SHP77 treated with DMSO at 0.1 percent for 48 hours (cell line): ENCODE results near the gene IYD.
"Not testable (repeated sequence)": the region's sequence is repeated elsewhere in the genome, so short reads cannot be mapped to it uniquely, and the experiment has no call there.

ENCODE experiments used
- DNase-seq: peaks from one replicate; lab custom pipeline; 2025; lab: John Stamatoyannopoulos, UW

IYD gene

DNA sequence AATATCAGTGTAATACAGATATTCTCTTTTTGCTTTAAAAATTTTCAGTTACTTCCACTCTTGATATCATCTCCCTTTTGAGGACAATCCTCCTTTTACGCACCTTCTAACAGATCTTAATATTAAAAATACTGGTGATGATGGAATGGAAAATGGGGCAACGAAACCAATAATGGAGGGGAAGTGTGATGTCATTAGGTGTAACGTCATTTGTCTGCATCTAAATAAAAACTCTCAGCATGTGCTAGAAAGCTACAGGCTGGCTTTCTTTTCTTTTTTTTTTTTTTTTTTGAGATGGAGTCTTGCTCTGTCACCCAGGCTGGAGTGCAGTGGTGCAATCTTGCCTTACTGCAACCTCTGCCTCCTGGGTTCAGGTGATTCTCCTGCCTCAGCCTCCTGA, 66.5 kb downstream of the IYD start:
- no peak for DNase-seq

DNA sequence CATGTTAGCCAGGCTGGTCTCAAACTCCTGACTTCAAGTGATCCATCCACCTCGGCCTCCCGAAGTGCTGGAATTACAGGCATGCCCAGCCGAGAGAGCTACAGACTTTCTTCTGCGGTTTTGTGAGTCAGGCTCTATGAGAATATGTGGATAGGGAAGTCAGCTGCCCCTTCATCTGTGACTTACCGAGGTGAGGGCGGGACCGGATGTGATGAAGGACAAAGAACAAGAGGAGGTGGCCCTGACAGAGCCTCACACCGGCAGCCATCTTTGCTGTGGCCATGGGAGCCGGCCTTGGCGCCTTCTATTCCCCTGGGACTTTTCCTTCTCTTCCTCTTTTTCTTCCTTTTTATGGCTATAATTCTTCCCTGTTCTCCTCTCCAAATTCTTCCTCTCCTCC, 67.0 kb downstream of the IYD start:
- DNase-seq, result no peak

DNA sequence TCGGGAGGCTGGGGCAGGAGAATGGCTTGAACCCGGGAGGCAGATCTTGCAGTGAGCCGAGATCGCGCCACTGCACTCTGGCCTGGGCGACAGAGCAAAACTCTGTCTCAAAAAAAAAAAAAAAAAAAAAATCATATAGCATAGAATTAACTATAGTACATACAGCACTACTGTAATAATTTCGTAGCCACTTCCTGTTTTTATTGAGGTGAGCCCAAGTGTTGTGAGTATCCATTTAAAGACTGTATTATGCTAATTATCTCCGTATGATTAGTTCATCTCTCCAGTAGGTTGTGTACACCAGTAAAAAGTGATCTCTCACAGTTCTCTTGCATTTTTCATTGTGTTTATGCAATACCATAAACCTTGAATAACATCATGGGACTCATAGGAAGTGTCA, 70.6 kb downstream of the IYD start:
- DNase-seq, result no peak

DNA sequence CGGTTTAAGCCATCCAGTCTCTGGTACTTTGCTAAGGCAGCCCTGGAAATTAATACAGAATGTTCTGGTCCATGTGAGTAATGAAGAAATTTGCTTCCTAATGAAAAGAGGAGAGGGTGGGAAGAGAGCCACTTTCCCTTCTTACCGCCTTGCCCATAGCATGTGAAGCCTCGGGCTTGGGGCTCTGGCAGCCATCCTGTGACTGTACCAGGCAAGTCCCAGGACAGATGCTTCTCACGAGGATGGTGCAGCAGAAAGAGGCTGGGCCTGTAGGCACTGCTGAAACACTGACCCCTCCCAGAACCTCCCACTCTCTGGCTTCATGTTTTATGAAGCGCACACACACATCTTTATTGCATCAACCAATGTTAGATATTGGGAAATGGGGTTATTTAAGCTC, 74.8 kb downstream of the IYD start:
- no peak for DNase-seq

DNA sequence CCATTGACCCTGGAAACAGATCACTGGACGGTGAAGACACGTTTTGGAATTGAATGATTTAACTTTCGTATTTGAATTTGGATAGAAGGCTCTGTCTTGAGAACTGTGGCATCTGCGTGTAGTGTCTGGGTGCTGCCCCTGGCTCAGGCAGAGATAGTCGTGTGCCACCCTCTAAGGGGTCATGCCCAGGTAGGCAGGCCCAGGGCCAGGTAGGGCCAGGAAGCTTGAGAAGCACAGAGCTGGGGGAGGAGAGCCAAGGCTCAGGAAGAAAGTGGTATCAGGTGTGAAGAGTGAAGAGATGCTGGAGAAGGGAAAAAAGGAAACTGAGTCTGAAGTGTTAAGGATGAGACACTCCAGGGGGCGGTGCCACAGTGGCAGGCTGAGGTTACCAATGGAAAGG, 75.5 kb downstream of the IYD start:
- no peak for DNase-seq

DNA sequence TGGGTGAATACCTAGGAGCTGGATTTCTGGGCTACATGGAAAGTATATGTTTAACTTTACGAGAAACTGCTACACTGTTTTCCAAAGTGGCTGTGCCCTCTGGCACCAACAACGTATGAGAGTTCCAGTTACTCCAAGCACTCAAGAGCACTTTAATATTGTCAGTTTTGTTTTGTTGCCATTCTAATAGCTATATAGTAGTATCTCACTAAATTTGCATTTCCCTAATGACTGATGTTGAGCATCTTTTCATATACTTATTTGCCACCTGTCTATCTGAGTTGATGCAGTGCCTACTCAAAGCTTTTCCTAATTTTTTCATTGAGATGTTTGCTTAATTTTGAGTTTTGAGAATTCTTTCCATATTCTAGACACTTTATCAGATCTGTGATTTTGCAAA, 76.7 kb downstream of the IYD start:
- no peak for DNase-seq

DNA sequence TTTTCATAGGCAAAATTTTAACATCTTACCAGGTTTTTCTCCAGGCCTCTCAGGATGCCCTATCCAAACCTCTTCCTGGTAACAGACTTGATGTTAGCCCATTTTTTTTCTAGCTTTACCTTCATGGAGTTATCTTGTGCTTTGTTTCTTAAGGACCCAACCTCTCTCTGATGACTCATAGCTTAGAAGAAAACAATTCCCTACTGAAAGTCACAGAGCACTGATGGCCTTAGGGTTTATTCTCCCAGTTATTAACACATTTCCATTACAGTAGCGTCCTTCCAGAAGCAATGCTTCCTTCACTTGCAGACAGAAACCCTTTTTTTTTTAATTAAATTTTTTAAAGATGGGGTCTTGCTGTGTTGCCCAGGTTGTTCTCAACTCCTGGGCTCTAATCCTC, 79.4 kb downstream of the IYD start:
- DNase-seq, result no peak

DNA sequence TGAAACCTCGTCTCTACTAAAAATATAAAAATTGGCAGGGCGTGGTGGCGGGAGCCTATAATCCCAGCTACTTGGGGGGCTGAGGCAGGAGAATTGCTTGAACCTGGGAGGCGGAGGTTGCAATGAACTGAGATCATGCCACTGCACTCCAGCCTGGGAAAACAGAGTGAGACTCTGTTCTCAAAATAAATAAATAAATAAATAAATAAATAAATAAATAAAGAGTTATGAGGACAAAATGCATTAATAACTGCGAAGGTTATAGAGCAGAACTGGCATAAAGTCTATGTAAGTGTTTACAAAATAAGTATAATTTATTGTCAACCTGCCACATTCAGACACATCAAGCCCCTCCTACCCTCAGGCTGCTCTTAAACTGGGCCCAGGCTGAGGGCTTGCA, 80.2 kb downstream of the IYD start:
- DNase-seq, result not testable (repeated sequence)

DNA sequence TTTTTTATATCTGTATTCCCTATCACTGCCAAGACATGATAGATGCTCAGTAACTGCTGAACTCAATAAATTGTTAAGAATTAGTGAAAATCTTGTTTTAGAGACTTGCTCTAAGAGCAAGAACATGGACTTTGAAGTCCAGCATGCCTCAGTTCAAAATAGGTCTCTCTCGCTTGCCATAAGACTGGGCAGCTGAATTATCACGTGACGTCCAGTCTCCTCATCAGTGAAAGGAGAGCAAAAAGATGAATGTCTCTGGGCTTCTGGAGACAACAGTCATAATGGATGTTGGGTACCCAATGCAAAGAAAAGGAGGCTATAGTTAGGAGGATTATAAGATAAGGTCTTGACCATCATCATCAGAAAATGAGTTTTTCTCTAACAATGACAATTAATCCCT, 82.1 kb downstream of the IYD start:
- DNase-seq, result no peak

DNA sequence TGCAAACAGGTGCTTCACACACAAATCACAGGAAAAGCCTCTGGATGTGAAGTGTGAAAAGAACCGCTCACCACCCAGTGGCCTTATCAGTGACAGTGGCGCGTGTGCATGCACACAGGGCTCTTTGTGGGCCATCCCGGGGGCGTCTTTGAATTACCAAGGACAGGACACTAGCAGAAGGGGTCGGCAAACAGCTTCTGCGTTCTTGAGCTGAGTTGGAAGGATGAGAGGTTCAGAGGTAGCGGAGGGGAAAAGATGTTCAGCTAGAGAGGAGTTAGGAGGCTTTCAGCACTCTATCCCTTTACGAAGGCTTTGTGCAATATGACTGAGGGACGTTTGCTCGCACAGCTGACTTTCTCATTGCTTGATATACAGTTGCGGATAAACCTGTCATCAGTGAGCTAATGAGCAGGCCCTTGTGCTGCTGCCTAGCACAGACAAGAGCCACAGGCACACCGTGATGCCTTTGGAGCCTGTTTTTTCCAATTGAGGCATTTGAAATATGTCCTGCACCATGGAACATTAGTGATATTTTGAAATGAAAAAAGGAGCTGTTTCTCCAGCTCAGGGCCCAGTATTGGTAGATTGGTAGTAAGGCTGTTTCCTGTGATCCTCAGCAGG, 83.1 kb downstream of the IYD start:
- no peak for DNase-seq

DNA sequence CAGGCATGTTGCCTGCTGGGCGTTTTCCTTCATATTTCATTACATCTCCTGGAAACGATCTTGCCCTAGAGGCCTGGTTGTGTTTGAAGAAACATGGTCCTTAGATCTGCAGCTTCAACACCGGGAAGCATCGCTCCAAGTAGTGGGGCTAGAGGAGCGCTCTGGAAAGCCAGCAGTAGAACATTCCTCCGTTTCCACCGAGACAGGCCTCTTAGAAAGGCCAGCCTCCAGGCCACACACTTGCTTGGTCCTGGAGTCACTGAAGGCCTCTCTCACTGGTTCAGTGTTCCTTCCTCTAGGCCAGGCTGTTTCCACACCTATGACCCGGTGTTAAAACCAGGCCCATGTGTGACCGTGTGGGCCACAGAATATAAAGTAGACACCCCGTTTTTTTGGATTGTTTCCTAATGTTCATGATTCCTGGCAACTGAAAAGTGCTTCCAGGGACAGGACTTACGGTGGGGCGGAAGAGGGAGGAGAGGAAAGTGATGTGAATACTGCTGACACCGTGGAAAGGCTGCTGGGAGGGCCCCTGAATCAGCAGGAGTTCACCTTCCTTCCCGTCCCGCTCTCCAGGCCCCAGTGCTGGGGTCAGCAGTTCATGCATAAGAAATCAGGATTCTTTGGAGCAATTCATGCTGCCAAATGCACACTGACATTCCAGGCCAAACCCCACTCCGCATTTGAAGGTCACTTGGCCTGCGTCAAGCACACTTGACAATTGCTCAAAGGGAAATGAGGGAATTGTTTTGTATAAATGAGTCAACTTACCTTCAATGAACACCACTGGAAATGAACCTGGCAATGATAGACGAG, 83.8 kb downstream of the IYD start:
- DNase-seq, result no peak

DNA sequence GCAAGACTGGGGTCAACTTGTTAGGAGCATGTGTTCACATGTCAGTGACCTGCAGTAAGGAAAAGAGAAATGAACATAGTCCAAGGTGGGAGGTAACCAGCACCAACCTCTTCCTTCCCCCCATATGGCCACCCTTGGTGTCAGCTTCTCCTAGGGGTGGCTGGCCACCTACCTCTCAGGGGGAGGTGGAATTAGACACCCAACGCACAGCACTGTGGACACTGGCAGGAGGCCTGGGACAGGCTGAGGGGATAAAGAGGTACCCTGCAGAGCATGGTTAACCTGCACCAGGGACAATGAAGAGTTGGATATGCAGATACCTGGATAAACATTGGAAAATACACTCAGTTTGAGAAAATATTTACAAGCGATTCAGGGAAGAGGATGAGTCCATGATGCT, 84.5 kb downstream of the IYD start:
- no peak for DNase-seq
